HCT116 (cell line): ENCODE results near the gene ANKLE2.

Source experiments
- EZH2 ChIP-seq: fragments of 200-600 bp; sonication (generic); IDR thresholded peaks from 2 replicates; pipeline ENCODE4 v1.6.1; 2017; ENCODE audit warnings: antibody characterized with exemption, mixed run types
- ZNF274 ChIP-seq: fragments of 200-500 bp; sonication (Bioruptor generic); IDR thresholded peaks from 2 replicates; pipeline ENCODE4 v1.6.1; 2014; ENCODE audit warnings: mild to moderate bottlenecking, low read depth, low read length, inconsistent platforms

GRCh38 chr12:132702640-132703039, 59.0 kb downstream of the ANKLE2 start:
- no peak for TF ChIP-seq ZNF274
- TF ChIP-seq EZH2: no peak
